SK-N-SH treated with all-trans-retinoic acid at 6 μM for 48 hours (cell line): Measurements from ENCODE around the gene ZNF570.

ENCODE experiments used
- ATAC-seq: fragments of 200-7000 bp; cut with Tn5 transposase; 3 replicates; pipeline ENCODE4 v1.9.1; 2020; ENCODE audit warnings: mild to moderate bottlenecking, moderate library complexity
- ARNTL ChIP-seq: fragments of 450-650 bp; formaldehyde crosslinking; IDR thresholded peaks from 2 replicates; pipeline ENCODE4 v1.5.0; 2020; ENCODE audit warnings: low read depth, mild to moderate bottlenecking, moderate library complexity, borderline replicate concordance
- BACH2 ChIP-seq: fragments of 250-450 bp; sonication (Bioruptor Pico); IDR thresholded peaks from 2 replicates; pipeline ENCODE4 v1.9.0; 2021; ENCODE audit warnings: mild to moderate bottlenecking, borderline replicate concordance
- CSDC2 ChIP-seq: fragments of 250-450 bp; sonication (Bioruptor Pico); IDR thresholded peaks from 2 replicates; pipeline ENCODE4 v1.5.0; 2020; ENCODE audit warnings: mild to moderate bottlenecking, moderate library complexity
- CSRNP3 ChIP-seq: fragments of 250-450 bp; sonication (Bioruptor Pico); IDR thresholded peaks from 2 replicates; pipeline ENCODE4 v1.5.1; 2021; ENCODE audit warnings: mild to moderate bottlenecking, moderate library complexity
- ESRRG ChIP-seq: fragments of 250-450 bp; sonication (Bioruptor Pico); IDR thresholded peaks from 2 replicates; pipeline ENCODE4 v1.6.1; 2021; ENCODE audit warnings: mild to moderate bottlenecking
- GLIS3 ChIP-seq: fragments of 250-450 bp; sonication (Bioruptor Pico); IDR thresholded peaks from 2 replicates; pipeline ENCODE4 v1.5.0; 2020; ENCODE audit warnings: mild to moderate bottlenecking, moderate library complexity
- ISL1 ChIP-seq: fragments of 250-450 bp; sonication (Bioruptor Pico); IDR thresholded peaks from 2 replicates; pipeline ENCODE4 v2.1.2; 2022; ENCODE audit warnings: mild to moderate bottlenecking, moderate library complexity
- OSR1 ChIP-seq: fragments of 250-450 bp; sonication (Bioruptor Pico); IDR thresholded peaks from 2 replicates; pipeline ENCODE4 v1.8.0; 2022; ENCODE audit warnings: moderate library complexity, mild to moderate bottlenecking, inconsistent platforms
- PPARA ChIP-seq: fragments of 250-450 bp; sonication (Bioruptor Pico); IDR thresholded peaks from 2 replicates; pipeline ENCODE4 v1.5.0; 2020; ENCODE audit warnings: mild to moderate bottlenecking, borderline replicate concordance
- RARB ChIP-seq: fragments of 250-450 bp; sonication (Bioruptor Pico); IDR thresholded peaks from 2 replicates; pipeline ENCODE4 v1.8.0; 2021; ENCODE audit warnings: mild to moderate bottlenecking, moderate library complexity
- SNAI2 ChIP-seq: fragments of 250-450 bp; sonication (Bioruptor Pico); IDR thresholded peaks from 2 replicates; pipeline ENCODE4 v1.5.0; 2020; ENCODE audit warnings: mild to moderate bottlenecking, moderate library complexity
- TCF4 ChIP-seq: fragments of 250-450 bp; sonication (Bioruptor Pico); IDR thresholded peaks from 2 replicates; pipeline ENCODE4 v1.8.0; 2021; ENCODE audit warnings: mild to moderate bottlenecking, moderate library complexity, borderline replicate concordance
- ZC3H10 ChIP-seq: fragments of 250-450 bp; sonication (Bioruptor Pico); IDR thresholded peaks from 2 replicates; pipeline ENCODE4 v1.5.1; 2021; ENCODE audit warnings: mild to moderate bottlenecking, moderate library complexity
- ZFP3 ChIP-seq: fragments of 250-450 bp; sonication (Bioruptor Pico); IDR thresholded peaks from 2 replicates; pipeline ENCODE4 v1.5.0; 2020; ENCODE audit warnings: mild to moderate bottlenecking, moderate library complexity
- ZFP30 ChIP-seq: fragments of 450-650 bp; formaldehyde crosslinking; IDR thresholded peaks from 2 replicates; pipeline ENCODE4 v1.5.0; 2022; ENCODE audit warnings: mild to moderate bottlenecking, moderate library complexity
- ZNF565 ChIP-seq: fragments of 450-650 bp; formaldehyde crosslinking; conservative IDR thresholded peaks from 2 replicates; pipeline ENCODE4 v1.5.0; 2020; ENCODE audit warnings: low read depth, mild to moderate bottlenecking, moderate library complexity
- ZNF70 ChIP-seq: fragments of 450-650 bp; formaldehyde crosslinking; IDR thresholded peaks from 2 replicates; pipeline ENCODE4 v1.5.0; 2020; ENCODE audit warnings: mild to moderate bottlenecking, moderate library complexity
- ZNF8 ChIP-seq: fragments of 450-650 bp; formaldehyde crosslinking; IDR thresholded peaks from 2 replicates; pipeline ENCODE4 v1.5.0; 2020; ENCODE audit warnings: mild to moderate bottlenecking, moderate library complexity
- TF ChIP-seq, protein P1 (sequence below): fragments of 250-450 bp; sonication (Bioruptor Pico); IDR thresholded peaks from 2 replicates; pipeline ENCODE4 v1.5.0; 2020; ENCODE audit warnings: mild to moderate bottlenecking, moderate library complexity
- TF ChIP-seq, protein P2 (sequence below): fragments of 250-450 bp; sonication (Bioruptor Pico); IDR thresholded peaks from 2 replicates; pipeline ENCODE4 v1.5.1; 2020; ENCODE audit warnings: low read depth, mild to moderate bottlenecking, moderate library complexity
- TF ChIP-seq, protein P3 (sequence below): fragments of 250-450 bp; sonication (Bioruptor Pico); IDR thresholded peaks from 2 replicates; pipeline ENCODE4 v1.8.0; 2020; ENCODE audit warnings: mild to moderate bottlenecking, moderate library complexity, borderline replicate concordance

Gene ZNF570

GRCh38 chr19:37513397-37513796 lies 44.2 kb downstream of the ZNF570 start (continued):
- TF ChIP-seq, protein P1, sequence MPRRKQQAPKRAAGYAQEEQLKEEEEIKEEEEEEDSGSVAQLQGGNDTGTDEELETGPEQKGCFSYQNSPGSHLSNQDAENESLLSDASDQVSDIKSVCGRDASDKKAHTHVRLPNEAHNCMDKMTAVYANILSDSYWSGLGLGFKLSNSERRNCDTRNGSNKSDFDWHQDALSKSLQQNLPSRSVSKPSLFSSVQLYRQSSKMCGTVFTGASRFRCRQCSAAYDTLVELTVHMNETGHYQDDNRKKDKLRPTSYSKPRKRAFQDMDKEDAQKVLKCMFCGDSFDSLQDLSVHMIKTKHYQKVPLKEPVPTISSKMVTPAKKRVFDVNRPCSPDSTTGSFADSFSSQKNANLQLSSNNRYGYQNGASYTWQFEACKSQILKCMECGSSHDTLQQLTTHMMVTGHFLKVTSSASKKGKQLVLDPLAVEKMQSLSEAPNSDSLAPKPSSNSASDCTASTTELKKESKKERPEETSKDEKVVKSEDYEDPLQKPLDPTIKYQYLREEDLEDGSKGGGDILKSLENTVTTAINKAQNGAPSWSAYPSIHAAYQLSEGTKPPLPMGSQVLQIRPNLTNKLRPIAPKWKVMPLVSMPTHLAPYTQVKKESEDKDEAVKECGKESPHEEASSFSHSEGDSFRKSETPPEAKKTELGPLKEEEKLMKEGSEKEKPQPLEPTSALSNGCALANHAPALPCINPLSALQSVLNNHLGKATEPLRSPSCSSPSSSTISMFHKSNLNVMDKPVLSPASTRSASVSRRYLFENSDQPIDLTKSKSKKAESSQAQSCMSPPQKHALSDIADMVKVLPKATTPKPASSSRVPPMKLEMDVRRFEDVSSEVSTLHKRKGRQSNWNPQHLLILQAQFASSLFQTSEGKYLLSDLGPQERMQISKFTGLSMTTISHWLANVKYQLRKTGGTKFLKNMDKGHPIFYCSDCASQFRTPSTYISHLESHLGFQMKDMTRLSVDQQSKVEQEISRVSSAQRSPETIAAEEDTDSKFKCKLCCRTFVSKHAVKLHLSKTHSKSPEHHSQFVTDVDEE (CRISPR knock-in tag) = no peak
- TF ChIP-seq ZNF70 (CRISPR knock-in tag) (no peak), GLIS3 (CRISPR knock-in tag) (no peak), CSDC2 (no peak), CSRNP3 (CRISPR knock-in tag) (no peak)

DNA sequence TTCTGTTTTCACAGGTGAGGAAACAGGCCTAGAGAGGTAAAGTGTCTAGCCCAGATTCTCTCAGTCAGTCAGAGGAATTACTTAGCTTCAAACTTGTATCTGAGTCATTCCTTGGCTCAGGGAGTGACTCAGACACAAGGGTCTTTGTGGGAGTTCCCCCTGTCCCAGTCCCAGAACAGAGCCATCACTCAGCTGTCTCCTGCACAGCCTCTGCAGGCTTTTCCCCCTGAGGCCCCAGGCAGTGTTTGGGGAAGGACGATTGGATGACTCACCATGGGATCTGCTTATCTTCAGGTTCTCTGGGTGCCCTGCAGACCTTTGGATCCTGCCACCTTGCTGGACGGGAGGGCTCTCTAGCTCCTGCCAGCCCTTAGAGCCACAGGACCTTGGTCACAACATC lies 50.7 kb downstream of the ZNF570 start:
- TF ChIP-seq ESRRG (no peak), OSR1 (CRISPR knock-in tag) (no peak), ZFP3 (CRISPR knock-in tag) (no peak), ISL1 (no peak), ZNF565 (CRISPR knock-in tag) (no peak), CSDC2 (no peak), TCF4 (no peak), PPARA (no peak), BACH2 (CRISPR knock-in tag) (no peak), SNAI2 (CRISPR knock-in tag) (no peak), ZNF8 (CRISPR knock-in tag) (no peak), ZFP30 (CRISPR knock-in tag) (no peak), RARB (CRISPR knock-in tag) (no peak), ARNTL (CRISPR knock-in tag) (no peak)
- TF ChIP-seq, protein P2, sequence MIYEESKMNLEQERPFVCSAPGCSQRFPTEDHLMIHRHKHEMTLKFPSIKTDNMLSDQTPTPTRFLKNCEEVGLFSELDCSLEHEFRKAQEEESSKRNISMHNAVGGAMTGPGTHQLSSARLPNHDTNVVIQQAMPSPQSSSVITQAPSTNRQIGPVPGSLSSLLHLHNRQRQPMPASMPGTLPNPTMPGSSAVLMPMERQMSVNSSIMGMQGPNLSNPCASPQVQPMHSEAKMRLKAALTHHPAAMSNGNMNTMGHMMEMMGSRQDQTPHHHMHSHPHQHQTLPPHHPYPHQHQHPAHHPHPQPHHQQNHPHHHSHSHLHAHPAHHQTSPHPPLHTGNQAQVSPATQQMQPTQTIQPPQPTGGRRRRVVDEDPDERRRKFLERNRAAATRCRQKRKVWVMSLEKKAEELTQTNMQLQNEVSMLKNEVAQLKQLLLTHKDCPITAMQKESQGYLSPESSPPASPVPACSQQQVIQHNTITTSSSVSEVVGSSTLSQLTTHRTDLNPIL = no peak
- TF ChIP-seq, protein P1 (CRISPR knock-in tag) = no peak
- TF ChIP-seq, protein P3, sequence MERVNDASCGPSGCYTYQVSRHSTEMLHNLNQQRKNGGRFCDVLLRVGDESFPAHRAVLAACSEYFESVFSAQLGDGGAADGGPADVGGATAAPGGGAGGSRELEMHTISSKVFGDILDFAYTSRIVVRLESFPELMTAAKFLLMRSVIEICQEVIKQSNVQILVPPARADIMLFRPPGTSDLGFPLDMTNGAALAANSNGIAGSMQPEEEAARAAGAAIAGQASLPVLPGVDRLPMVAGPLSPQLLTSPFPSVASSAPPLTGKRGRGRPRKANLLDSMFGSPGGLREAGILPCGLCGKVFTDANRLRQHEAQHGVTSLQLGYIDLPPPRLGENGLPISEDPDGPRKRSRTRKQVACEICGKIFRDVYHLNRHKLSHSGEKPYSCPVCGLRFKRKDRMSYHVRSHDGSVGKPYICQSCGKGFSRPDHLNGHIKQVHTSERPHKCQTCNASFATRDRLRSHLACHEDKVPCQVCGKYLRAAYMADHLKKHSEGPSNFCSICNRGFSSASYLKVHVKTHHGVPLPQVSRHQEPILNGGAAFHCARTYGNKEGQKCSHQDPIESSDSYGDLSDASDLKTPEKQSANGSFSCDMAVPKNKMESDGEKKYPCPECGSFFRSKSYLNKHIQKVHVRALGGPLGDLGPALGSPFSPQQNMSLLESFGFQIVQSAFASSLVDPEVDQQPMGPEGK = no peak

GRCh38 chr19:37537391-37537947 lies 68.3 kb downstream of the ZNF570 start:
- ATAC-seq = no peak
- TF ChIP-seq, protein P3 = no peak
- TF ChIP-seq, protein P2 = no peak
- TF ChIP-seq ZC3H10 (CRISPR knock-in tag) (no peak), SNAI2 (CRISPR knock-in tag) (no peak), ZFP30 (CRISPR knock-in tag) (no peak)

More for the DNA sequence above, 50.7 kb downstream of the ZNF570 start:
- no peak; the same call in 2 of the 3 replicates for ATAC-seq
